ENCODE data around the gene SLITRK2.

Gene SLITRK2

GRCh38 chrX:145817331-145818185, at the start of gene SLITRK2:
Gene SLITRK2 (plus strand): TSS chrX:145817829. CDS start chrX:145822426, 4,597 bp downstream.
- TF ChIP-seq CEBPB (IDR thresholded peaks at IDR 0.05) (no peak), MAX (IDR thresholded peaks at IDR 0.05) (no peak)

- TF ChIP-seq CREB1 (IDR thresholded peaks at IDR 0.05; ENCODE audit: low read depth) (no peak), EP300 (IDR thresholded peaks at IDR 0.05; ENCODE audit: borderline replicate concordance) (no peak), TEAD4 (IDR thresholded peaks at IDR 0.05) (no peak), TAF1 (IDR thresholded peaks at IDR 0.05; ENCODE audit: low read depth) (no peak), TCF12 (IDR thresholded peaks at IDR 0.05; ENCODE audit: low read depth) (no peak), YY1 (IDR thresholded peaks at IDR 0.05; ENCODE audit: low read depth) (no peak), CEBPB (IDR thresholded peaks at IDR 0.05) (no peak), RAD21 (IDR thresholded peaks at IDR 0.05; ENCODE audit: low read depth) (no peak), MAX (IDR thresholded peaks at IDR 0.05) (no peak), ZBTB7A (IDR thresholded peaks at IDR 0.05; ENCODE audit: low read depth) (no peak)
These were observed 44.6 kb upstream of the SLITRK2 start for GRCh38 chrX:145773006-145773405.

GRCh38 chrX:145792281-145792680, 25.3 kb upstream of the SLITRK2 start:
- TF ChIP-seq NFIC (IDR thresholded peaks at IDR 0.05) (no peak), TAF1 (IDR thresholded peaks at IDR 0.05; ENCODE audit: low read depth) (no peak), TEAD4 (IDR thresholded peaks at IDR 0.05) (no peak), CEBPB (IDR thresholded peaks at IDR 0.05) (no peak)

GRCh38 chrX:145803508-145803907, 14.1 kb upstream of the SLITRK2 start:
- TF ChIP-seq TAF1 (IDR thresholded peaks at IDR 0.05; ENCODE audit: low read depth): no peak
- no peak for TF ChIP-seq EGR1 (IDR thresholded peaks at IDR 0.05)
- no peak for TF ChIP-seq TCF12 (IDR thresholded peaks at IDR 0.05; ENCODE audit: low read depth)
- TF ChIP-seq REST (IDR thresholded peaks at IDR 0.05; ENCODE audit: low read depth): no peak
- no peak for TF ChIP-seq EP300 (IDR thresholded peaks at IDR 0.05; ENCODE audit: borderline replicate concordance)
- no peak for TF ChIP-seq NFIC (IDR thresholded peaks at IDR 0.05)
- no peak for TF ChIP-seq TEAD4 (IDR thresholded peaks at IDR 0.05)
- TF ChIP-seq YY1 (IDR thresholded peaks at IDR 0.05; ENCODE audit: low read depth): no peak
- no peak for TF ChIP-seq MAX (IDR thresholded peaks at IDR 0.05)
- no peak for TF ChIP-seq CEBPB (IDR thresholded peaks at IDR 0.05)

- TF ChIP-seq MAX (IDR thresholded peaks at IDR 0.05): no peak
- no peak for TF ChIP-seq EGR1 (IDR thresholded peaks at IDR 0.05)
- TF ChIP-seq FOXM1 (IDR thresholded peaks at IDR 0.05; ENCODE audit: borderline replicate concordance, low read depth): no peak
- TF ChIP-seq RAD21 (IDR thresholded peaks at IDR 0.05; ENCODE audit: low read depth): no peak
- TF ChIP-seq ZBTB7A (IDR thresholded peaks at IDR 0.05; ENCODE audit: low read depth): no peak
- no peak for TF ChIP-seq TAF1 (IDR thresholded peaks at IDR 0.05; ENCODE audit: low read depth)
- no peak for TF ChIP-seq NFIC (IDR thresholded peaks at IDR 0.05)
- TF ChIP-seq TEAD4 (IDR thresholded peaks at IDR 0.05): no peak
- TF ChIP-seq USF1 (IDR thresholded peaks at IDR 0.05): no peak
- TF ChIP-seq REST (IDR thresholded peaks at IDR 0.05; ENCODE audit: low read depth): no peak
- no peak for TF ChIP-seq YY1 (IDR thresholded peaks at IDR 0.05; ENCODE audit: low read depth)
- no peak for TF ChIP-seq CEBPB (IDR thresholded peaks at IDR 0.05)
- TF ChIP-seq EP300 (IDR thresholded peaks at IDR 0.05; ENCODE audit: borderline replicate concordance): no peak
- TF ChIP-seq CREB1 (IDR thresholded peaks at IDR 0.05; ENCODE audit: low read depth): no peak
- TF ChIP-seq TCF12 (IDR thresholded peaks at IDR 0.05; ENCODE audit: low read depth): no peak
These were observed 4.5 kb upstream of the SLITRK2 start for GRCh38 chrX:145813081-145813480.

- TF ChIP-seq USF1 (IDR thresholded peaks at IDR 0.05) (no peak), REST (IDR thresholded peaks at IDR 0.05; ENCODE audit: low read depth) (no peak), CREB1 (IDR thresholded peaks at IDR 0.05; ENCODE audit: low read depth) (no peak), FOXM1 (IDR thresholded peaks at IDR 0.05; ENCODE audit: borderline replicate concordance, low read depth) (no peak), EP300 (IDR thresholded peaks at IDR 0.05; ENCODE audit: borderline replicate concordance) (no peak), MAX (IDR thresholded peaks at IDR 0.05) (no peak), YY1 (IDR thresholded peaks at IDR 0.05; ENCODE audit: low read depth) (no peak), TCF12 (IDR thresholded peaks at IDR 0.05; ENCODE audit: low read depth) (no peak), CEBPB (IDR thresholded peaks at IDR 0.05) (no peak), ZBTB7A (IDR thresholded peaks at IDR 0.05; ENCODE audit: low read depth) (no peak), TAF1 (IDR thresholded peaks at IDR 0.05; ENCODE audit: low read depth) (no peak), TEAD4 (IDR thresholded peaks at IDR 0.05) (no peak), EGR1 (IDR thresholded peaks at IDR 0.05) (no peak), NFIC (IDR thresholded peaks at IDR 0.05) (no peak), RAD21 (IDR thresholded peaks at IDR 0.05; ENCODE audit: low read depth) (no peak)
These were observed 871 bp upstream of the SLITRK2 start for GRCh38 chrX:145816601-145817315.
